Stimulated activated CD4-positive, alpha-beta T cell treated with anti-CD3 and anti-CD28 coated beads, Interleukin-4, amount 100 ng/mL, for 24 hours (primary cell): ENCODE results near the gene TOMM5.
"Not testable (repeated sequence)": the region's sequence is repeated elsewhere in the genome, so short reads cannot be mapped to it uniquely, and the experiment has no call there.

ENCODE experiments used
- DNase-seq: peaks from one replicate; pipeline ENCODE4 v3.0.0-alpha.2; 2020

The TOMM5 gene

GRCh38 chr9:37609735-37610397 is 17.5 kb upstream of the TOMM5 start:
- DNase-seq: no peak

- DNase-seq: no peak
Observed at GRCh38 chr9:37608250-37608649, 15.9 kb upstream of the TOMM5 start.

- DNase-seq: no peak
Observed at GRCh38 chr9:37604296-37604695, 11.9 kb upstream of the TOMM5 start.

- no peak for DNase-seq
Observed at GRCh38 chr9:37602817-37603216, 10.4 kb upstream of the TOMM5 start.

GRCh38 chr9:37602061-37602460 is 9.7 kb upstream of the TOMM5 start:
- not testable (repeated sequence) for DNase-seq

GRCh38 chr9:37596504-37596903 is 4.1 kb upstream of the TOMM5 start:
- DNase-seq: no peak

GRCh38 chr9:37593883-37594448 is 1.6 kb upstream of the TOMM5 start:
- DNase-seq: no peak

GRCh38 chr9:37587521-37587920 is 4.9 kb downstream of the TOMM5 start:
- DNase-seq: no peak

GRCh38 chr9:37583522-37584121 is 8.8 kb downstream of the TOMM5 start:
- DNase-seq: no peak

GRCh38 chr9:37582548-37583157 is 9.7 kb downstream of the TOMM5 start:
- no peak for DNase-seq

- DNase-seq: peak; percentile 37
Observed at GRCh38 chr9:37575921-37576721, 16.3 kb downstream of the TOMM5 start, which contains the start of gene FBXO10. Gene FBXO10, minus strand, starts transcription at chr9:37576380. Its CDS starts 34,612 bp downstream, at chr9:37541768.

GRCh38 chr9:37575511-37575914 is 16.9 kb downstream of the TOMM5 start:
- DNase-seq: no peak

- no peak for DNase-seq
Observed at GRCh38 chr9:37575001-37575400, 17.4 kb downstream of the TOMM5 start.

GRCh38 chr9:37574241-37574721 is 18.1 kb downstream of the TOMM5 start:
- no peak for DNase-seq

GRCh38 chr9:37571282-37571681 is 21.1 kb downstream of the TOMM5 start:
- DNase-seq: no peak

- no peak for DNase-seq
Observed at GRCh38 chr9:37566716-37567115, 25.7 kb downstream of the TOMM5 start.

GRCh38 chr9:37565661-37566618 is 26.5 kb downstream of the TOMM5 start:
- no peak for DNase-seq

GRCh38 chr9:37564916-37565315 is 27.5 kb downstream of the TOMM5 start:
- DNase-seq: no peak

- no peak for DNase-seq
Observed at GRCh38 chr9:37563806-37564513, 28.4 kb downstream of the TOMM5 start.

GRCh38 chr9:37562826-37563225 is 29.6 kb downstream of the TOMM5 start:
- no peak for DNase-seq

- no peak for DNase-seq
Observed at GRCh38 chr9:37561682-37562081, 30.7 kb downstream of the TOMM5 start.
